HEK293 (cell line): Measurements from ENCODE around the gene TMEM134.

ENCODE experiments used
- CTCF ChIA-PET: fragments of 350-600 bp; formaldehyde crosslinking; extraction: SDS; loops from one replicate; lab custom pipeline; 2021; ENCODE audit warnings: antibody characterized with exemption; lab: Yijun Ruan, JAX
- POLR2A ChIA-PET: fragments of 300-600 bp; formaldehyde crosslinking; extraction: SDS; loops from one replicate; lab custom pipeline; 2020; ENCODE audit warnings: antibody characterized with exemption, inconsistent platforms; lab: Yijun Ruan, JAX
- H3K27ac ChIP-seq: fragments of 200-500 bp; sonication (Bioruptor generic); 2 replicates; pipeline ENCODE4 v1.5.1; 2014; ENCODE audit warnings: low read depth, low read length, control low read depth, inconsistent platforms; ENCODE audit errors: extremely low read depth
- H3K36me3 ChIP-seq, 2 experiments: fragments of 200-500 bp in 1 of 2; sonication (Bioruptor generic) in 1 of 2; 1 replicate in 1 of 2; 2 replicates in 1 of 2; pipeline ENCODE4 v1.5.1; 2014 to 2017; ENCODE audit warnings: inconsistent platforms in 2 of 2, low read length in 2 of 2; ENCODE audit not compliant: control insufficient read depth in 2 of 2, insufficient read depth in 1 of 2
- H3K4me1 ChIP-seq: fragments of 200-500 bp; sonication (Bioruptor generic); 2 replicates; pipeline ENCODE4 v1.5.1; 2014; ENCODE audit warnings: mild to moderate bottlenecking, low read length, inconsistent platforms; ENCODE audit not compliant: control insufficient read depth, insufficient read depth
- H3K4me3 ChIP-seq: 2 replicates; pipeline ENCODE4 v1.5.1; 2011; ENCODE audit warnings: low read depth, mild to moderate bottlenecking, control low read depth, low read length, moderate library complexity
- H3K9me3 ChIP-seq: fragments of 200-500 bp; sonication (Bioruptor generic); 2 replicates; pipeline ENCODE4 v1.5.1; 2014; ENCODE audit warnings: low read depth, low read length, inconsistent platforms; ENCODE audit not compliant: control insufficient read depth, insufficient read depth
- ATF2 ChIP-seq: fragments of 450-650 bp; formaldehyde crosslinking; IDR thresholded peaks from 2 replicates; pipeline ENCODE4 v1.5.1; 2016; ENCODE audit warnings: missing biosample characterization, missing genetic modification characterization, low read depth
- GLIS1 ChIP-seq: fragments of 450-650 bp; formaldehyde crosslinking; IDR thresholded peaks from 2 replicates; pipeline ENCODE4 v1.5.1; 2016; ENCODE audit warnings: missing biosample characterization, missing genetic modification characterization
- KLF10 ChIP-seq: fragments of 450-650 bp; IDR thresholded peaks from 2 replicates; pipeline ENCODE4 v1.5.1; 2018; ENCODE audit warnings: missing biosample characterization, mild to moderate bottlenecking, missing genetic modification characterization
- REPIN1 ChIP-seq: fragments of 450-650 bp; formaldehyde crosslinking; IDR thresholded peaks from 2 replicates; pipeline ENCODE4 v1.5.1; 2017; ENCODE audit warnings: missing biosample characterization, missing genetic modification characterization, low read depth
- SALL2 ChIP-seq: fragments of 450-650 bp; formaldehyde crosslinking; IDR thresholded peaks from 2 replicates; pipeline ENCODE4 v1.5.0; 2017; ENCODE audit warnings: missing biosample characterization, mild to moderate bottlenecking, missing genetic modification characterization, borderline replicate concordance
- SP2 ChIP-seq: fragments of 450-650 bp; formaldehyde crosslinking; IDR thresholded peaks from 2 replicates; pipeline ENCODE4 v1.5.1; 2016; ENCODE audit warnings: missing biosample characterization, missing genetic modification characterization
- ZBTB10 ChIP-seq: fragments of 450-650 bp; formaldehyde crosslinking; IDR thresholded peaks from 2 replicates; pipeline ENCODE4 v1.5.1; 2016; ENCODE audit warnings: missing biosample characterization, missing genetic modification characterization
- ZBTB11 ChIP-seq: fragments of 450-650 bp; formaldehyde crosslinking; conservative IDR thresholded peaks from 2 replicates; pipeline ENCODE4 v1.5.1; 2016; ENCODE audit warnings: low read depth, missing biosample characterization, missing genetic modification characterization
- ZBTB20 ChIP-seq: fragments of 450-650 bp; formaldehyde crosslinking; IDR thresholded peaks from 2 replicates; pipeline ENCODE4 v1.5.1; 2016; ENCODE audit warnings: missing biosample characterization, missing genetic modification characterization
- ZBTB44 ChIP-seq: fragments of 450-650 bp; IDR thresholded peaks from 2 replicates; pipeline ENCODE4 v1.5.1; 2018; ENCODE audit warnings: missing biosample characterization, mild to moderate bottlenecking, missing genetic modification characterization
- ZFP69B ChIP-seq: fragments of 450-650 bp; formaldehyde crosslinking; IDR thresholded peaks from 2 replicates; pipeline ENCODE4 v1.5.1; 2016; ENCODE audit warnings: missing biosample characterization, missing genetic modification characterization
- ZNF140 ChIP-seq: fragments of 450-650 bp; formaldehyde crosslinking; IDR thresholded peaks from 2 replicates; pipeline ENCODE4 v1.5.1; 2016; ENCODE audit warnings: missing biosample characterization, missing genetic modification characterization
- ZNF280C ChIP-seq: fragments of 450-650 bp; formaldehyde crosslinking; IDR thresholded peaks from 2 replicates; pipeline ENCODE4 v1.5.1; 2016; ENCODE audit warnings: missing biosample characterization, missing genetic modification characterization
- ZNF341 ChIP-seq: fragments of 450-650 bp; formaldehyde crosslinking; IDR thresholded peaks from 2 replicates; pipeline ENCODE4; 2016; ENCODE audit warnings: low read depth, missing biosample characterization, missing genetic modification characterization
- ZNF501 ChIP-seq: fragments of 450-650 bp; formaldehyde crosslinking; IDR thresholded peaks from 2 replicates; pipeline ENCODE4 v1.5.1; 2016; ENCODE audit warnings: missing biosample characterization, missing genetic modification characterization
- ZNF623 ChIP-seq: fragments of 450-650 bp; formaldehyde crosslinking; IDR thresholded peaks from 2 replicates; pipeline ENCODE4 v1.5.1; 2016; ENCODE audit warnings: missing biosample characterization, missing genetic modification characterization
- ZNF664 ChIP-seq: fragments of 450-650 bp; formaldehyde crosslinking; IDR thresholded peaks from 2 replicates; pipeline ENCODE4 v1.5.1; 2016; ENCODE audit warnings: missing biosample characterization, missing genetic modification characterization

The TMEM134 gene

GRCh38 chr11:67470337-67471002, 1.4 kb upstream of the TMEM134 start:
- no peaks in the 10 kb centered on the region for H3K9me3 ChIP-seq
- TF ChIP-seq ZBTB11 (tag by site-specific recombination), result no peak
- no peak for TF ChIP-seq ZBTB20 (tag by site-specific recombination)
- no peak for TF ChIP-seq SALL2 (tag by site-specific recombination)
- TF ChIP-seq KLF10 (tag by site-specific recombination), result no peak
- TF ChIP-seq REPIN1 (tag by site-specific recombination), result no peak
- TF ChIP-seq ZNF664 (tag by site-specific recombination), result peak; percentile 52
- no peak for TF ChIP-seq ZBTB10
- no peak for TF ChIP-seq ZNF501 (tag by site-specific recombination)
- TF ChIP-seq GLIS1 (tag by site-specific recombination), result no peak
- no peak for TF ChIP-seq ATF2 (tag by site-specific recombination)
- TF ChIP-seq ZBTB44 (tag by site-specific recombination), result no peak
- TF ChIP-seq SP2 (tag by site-specific recombination), result no peak
- no peak for TF ChIP-seq ZFP69B
- no peak for TF ChIP-seq ZNF280C (tag by site-specific recombination)
- no peak for TF ChIP-seq ZNF140 (tag by site-specific recombination)
- TF ChIP-seq ZNF341 (tag by site-specific recombination), result no peak
- TF ChIP-seq ZNF623 (tag by site-specific recombination), result peak; percentile 78
- no peaks in the 10 kb centered on the region for H3K36me3 ChIP-seq
- CTCF ChIA-PET, result interaction anchor here (0.6 to 1.4 kb wide), 3 partner anchors 31 to 79 kb away, joined by 3 to 7 read pairs (median 3); partner anchors contain the start of genes PPP1CA and RAD9A
- no peak overlapping the region for H3K27ac ChIP-seq
- POLR2A ChIA-PET, result interaction anchor here (0.7 kb wide), 1 partner anchor 32 kb away, joined by 3 read pairs; no protein-coding TSS in a partner anchor
- H3K4me1 ChIP-seq, result no peaks in the 10 kb centered on the region
- H3K4me3 ChIP-seq, result no peak overlapping the region
